Fibroblast of lung (primary cell): Measurements from ENCODE around the gene ADRB1. TPM values are rescaled to one million over a fixed set of nuclear protein-coding genes. Genes with fewer than 3 reads are reported as not detected.

ENCODE experiments used
- DNase-seq, 2 donors: peaks; one replicate each; pipeline versions ENCODE4 v3.0.0 to v3.0.0-alpha.2; 2010; ENCODE audit warnings: low read depth in 2 of 2
- H2AFZ ChIP-seq: 2 replicates; pipeline ENCODE4 v1.5.1; 2012; ENCODE audit warnings: low read length, control low read depth, inconsistent platforms
- H3K27ac ChIP-seq: 2 replicates; pipeline ENCODE4 v1.5.1; 2011; ENCODE audit warnings: low read length, control low read depth; ENCODE audit not compliant: insufficient read depth
- H3K27me3 ChIP-seq: 2 replicates; pipeline ENCODE4 v1.5.1; 2011; ENCODE audit warnings: mild to moderate bottlenecking, low read length; ENCODE audit not compliant: control insufficient read depth, insufficient read depth
- H3K36me3 ChIP-seq: 2 replicates; pipeline ENCODE4 v1.5.1; 2011; ENCODE audit warnings: low read length; ENCODE audit not compliant: control insufficient read depth, insufficient read depth
- H3K4me1 ChIP-seq: 2 replicates; pipeline ENCODE4 v1.5.1; 2011; ENCODE audit warnings: low read length; ENCODE audit not compliant: control insufficient read depth, insufficient read depth; ENCODE audit errors: extremely low read depth
- H3K4me2 ChIP-seq: 2 replicates; pipeline ENCODE4 v1.5.1; 2011; ENCODE audit warnings: low read length, control low read depth; ENCODE audit not compliant: insufficient read depth; ENCODE audit errors: extremely low read depth
- H3K4me3 ChIP-seq, 4 experiments: fragments of 200-600 bp in 1 of 4; sonication (generic) in 1 of 4; replicated peaks in 1 of 4; 2 replicates each; pipeline ENCODE4 v1.5.1; 2011 to 2016; ENCODE audit warnings: low read length in 4 of 4, low read depth in 3 of 4, mild to moderate bottlenecking in 3 of 4, control low read depth in 2 of 4, inconsistent platforms in 1 of 4, mixed read lengths in 1 of 4; ENCODE audit not compliant: insufficient read depth in 1 of 4; ENCODE audit errors: control extremely low read depth in 1 of 4
- H3K79me2 ChIP-seq: 2 replicates; pipeline ENCODE4 v1.5.1; 2012; ENCODE audit warnings: mild to moderate bottlenecking, low read length, inconsistent platforms; ENCODE audit not compliant: control insufficient read depth, insufficient read depth
- H3K9ac ChIP-seq: 2 replicates; pipeline ENCODE4 v1.5.1; 2011; ENCODE audit warnings: mild to moderate bottlenecking, low read length, control low read depth; ENCODE audit not compliant: insufficient read depth
- H3K9me3 ChIP-seq: 2 replicates; pipeline ENCODE4 v1.5.1; 2012; ENCODE audit warnings: low read depth, low read length; ENCODE audit not compliant: control insufficient read depth, insufficient read depth
- H4K20me1 ChIP-seq: 2 replicates; pipeline ENCODE4 v1.5.1; 2011; ENCODE audit warnings: low read length; ENCODE audit not compliant: control insufficient read depth, insufficient read depth; ENCODE audit errors: extremely low read depth
- CTCF ChIP-seq, 2 donors: IDR thresholded peaks in 1 of 2; conservative IDR thresholded peaks in 1 of 2; 1 replicate in 1 of 2; 2 replicates in 1 of 2; pipeline ENCODE4 v1.5.1; 2011 to 2012; ENCODE audit warnings: low read length in 2 of 2, control low read depth in 1 of 2, inconsistent platforms in 1 of 2, low read depth in 1 of 2, mild to moderate bottlenecking in 1 of 2
- EZH2 ChIP-seq: IDR thresholded peaks from 2 replicates; pipeline ENCODE4 v1.5.1; 2012; ENCODE audit warnings: low read length, control low read depth, mild to moderate bottlenecking; ENCODE audit errors: missing control alignments
- polyA plus RNA-seq, 2 donors: library from polyadenylated mRNA; depleted of rRNA in 1 of 2; stranded (reverse) in 1 of 2; unstranded in 1 of 2; fragments of >200 nt; gene quantifications; 2 replicates each; pipeline ENCODE4 v1.2.1, GENCODE V29; 2011 to 2012; ENCODE audit warnings: missing spikeins in 1 of 2
- total RNA-seq: library from RNA; depleted of rRNA; stranded (reverse); fragments of >200 nt; gene quantifications from 2 replicates; pipeline ENCODE4 v1.2.1, GENCODE V29; 2014

ADRB1 gene
- total and polyA plus RNA-seq, 2 donors (not counting 1 experiment from before 2014, with no cell fraction given) = not detected

DNA sequence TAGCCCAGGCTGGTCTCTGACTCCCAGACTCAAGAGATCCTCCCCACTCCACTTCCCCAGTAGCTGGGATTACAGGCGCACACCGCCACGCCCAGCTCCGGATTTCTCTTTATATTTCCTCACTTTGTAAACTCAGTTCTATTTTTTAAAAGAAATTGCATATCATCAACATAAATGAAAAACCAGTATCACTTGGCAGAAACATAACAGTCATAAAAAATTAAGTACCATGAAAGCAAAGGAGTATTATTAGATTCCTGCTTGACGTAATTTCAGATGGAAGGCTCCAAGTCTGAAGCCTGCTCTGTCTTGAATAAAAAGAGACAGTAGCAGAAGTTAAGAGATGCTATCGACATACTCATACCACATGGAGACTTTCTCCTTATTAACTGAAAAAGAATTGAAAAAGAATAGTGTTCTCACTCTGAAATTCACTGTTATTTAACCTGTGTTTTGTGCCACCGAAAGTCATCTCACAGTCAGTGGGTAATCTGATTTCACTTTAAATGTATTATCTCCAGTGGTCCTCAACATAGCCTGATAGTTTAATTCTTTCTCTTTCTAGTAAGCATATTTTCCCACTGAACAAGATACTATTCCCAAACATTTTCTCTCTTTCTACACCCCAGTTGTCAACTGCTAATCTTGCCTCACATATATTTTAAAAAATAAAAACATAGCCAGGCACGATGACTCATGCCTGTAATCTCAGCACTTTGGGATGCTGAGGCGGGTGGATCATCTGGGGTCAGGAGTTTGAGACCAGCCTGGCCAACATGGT is 40.3 kb upstream of the ADRB1 start:
- Histone ChIP-seq H3K9me3 (no peaks in the 10 kb centered on the region), H3K4me2 (no peak overlapping the region), H3K79me2 (no peaks in the 10 kb centered on the region), H3K27ac (no peak overlapping the region), H2AFZ (no peak overlapping the region), H4K20me1 (no peaks in the 10 kb centered on the region), H3K36me3 (no peaks in the 10 kb centered on the region), H3K4me1 (no peaks in the 10 kb centered on the region), H3K9ac (no peak overlapping the region), H3K27me3 (no peaks in the 10 kb centered on the region), H3K4me3 (no peak overlapping the region)
- TF ChIP-seq CTCF (conservative IDR thresholded peaks at IDR 0.05 in 1 of 2, IDR thresholded peaks at IDR 0.05 in 1 of 2; ENCODE audit: low read depth in 1 of 2, low read length in 2 of 2) = no peak
- no peak for TF ChIP-seq EZH2
- no peak for DNase-seq

- no peaks in the 10 kb centered on the region for H3K36me3 ChIP-seq
- H3K27me3 ChIP-seq = no peaks in the 10 kb centered on the region
- no peak overlapping the region for H2AFZ ChIP-seq
- H4K20me1 ChIP-seq = no peaks in the 10 kb centered on the region
- H3K4me2 ChIP-seq = no peak overlapping the region
- no peaks in the 10 kb centered on the region for H3K9me3 ChIP-seq
- H3K27ac ChIP-seq = no peak overlapping the region
- H3K79me2 ChIP-seq = no peaks in the 10 kb centered on the region
- no peak overlapping the region for H3K9ac ChIP-seq
- H3K4me3 ChIP-seq = no peak overlapping the region
- no peaks in the 10 kb centered on the region for H3K4me1 ChIP-seq
- no peak for TF ChIP-seq EZH2
- TF ChIP-seq CTCF (conservative IDR thresholded peaks at IDR 0.05 in 1 of 2, IDR thresholded peaks at IDR 0.05 in 1 of 2; ENCODE audit: low read depth in 1 of 2, low read length in 2 of 2) = no peak
- DNase-seq = peak in 1 of 2 donors; percentile 9
Observed at GRCh38 chr10:114009281-114009996, 34.2 kb upstream of the ADRB1 start.

- Histone ChIP-seq H3K27ac (no peak overlapping the region), H3K36me3 (no peaks in the 10 kb centered on the region), H3K27me3 (no peaks in the 10 kb centered on the region), H3K9ac (no peak overlapping the region), H3K79me2 (no peaks in the 10 kb centered on the region), H2AFZ (no peak overlapping the region), H3K9me3 (no peaks in the 10 kb centered on the region), H3K4me1 (no peaks in the 10 kb centered on the region), H3K4me3 (no peak overlapping the region), H3K4me2 (no peak overlapping the region), H4K20me1 (no peaks in the 10 kb centered on the region)
- DNase-seq = no peak
- TF ChIP-seq EZH2 = no peak
- no peak for TF ChIP-seq CTCF (conservative IDR thresholded peaks at IDR 0.05 in 1 of 2, IDR thresholded peaks at IDR 0.05 in 1 of 2; ENCODE audit: low read depth in 1 of 2, low read length in 2 of 2)
Observed at GRCh38 chr10:114010316-114010715, 33.4 kb upstream of the ADRB1 start.
